Measurements from ENCODE around the gene XRRA1.

The XRRA1 gene

DNA sequence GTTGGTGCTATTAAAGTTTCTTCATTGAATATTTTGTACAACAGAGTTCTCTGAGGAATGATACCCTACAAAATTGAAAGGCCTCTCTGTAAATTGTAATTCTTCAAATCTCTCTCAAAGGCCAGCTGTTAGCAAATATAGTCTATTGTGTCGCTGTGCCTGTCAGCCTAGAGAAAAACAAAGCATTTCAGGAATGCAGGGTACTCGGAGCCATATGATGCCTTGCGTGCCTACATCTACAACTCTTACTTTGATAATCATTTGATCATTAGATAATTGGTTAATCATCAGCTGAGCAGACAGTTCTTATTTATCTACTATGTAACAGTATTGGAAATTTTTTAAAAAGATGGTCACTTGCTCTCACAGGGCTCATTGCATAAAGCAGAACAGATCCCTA lies 132.9 kb downstream of the XRRA1 start:
- Histone ChIP-seq H3K4me2 (ENCODE audit: low read length) (no peak overlapping the region), H3K9ac (no peak overlapping the region), H3K36me3 (ENCODE audit: control insufficient read depth, insufficient read depth, low read length) (no peaks in the 10 kb centered on the region), H3K27ac (no peak overlapping the region), H3K27me3 (ENCODE audit: control insufficient read depth, insufficient read depth, low read length) (no peaks in the 10 kb centered on the region), H3K4me3 (ENCODE audit: low read depth, low read length) (no peak overlapping the region), H3K4me1 (no peaks in the 10 kb centered on the region), H2AFZ (no peak overlapping the region), H3K79me2 (no peaks in the 10 kb centered on the region), H3K9me3 (ENCODE audit: control insufficient read depth, low read length) (no peaks in the 10 kb centered on the region)
- TF ChIP-seq, protein P1, sequence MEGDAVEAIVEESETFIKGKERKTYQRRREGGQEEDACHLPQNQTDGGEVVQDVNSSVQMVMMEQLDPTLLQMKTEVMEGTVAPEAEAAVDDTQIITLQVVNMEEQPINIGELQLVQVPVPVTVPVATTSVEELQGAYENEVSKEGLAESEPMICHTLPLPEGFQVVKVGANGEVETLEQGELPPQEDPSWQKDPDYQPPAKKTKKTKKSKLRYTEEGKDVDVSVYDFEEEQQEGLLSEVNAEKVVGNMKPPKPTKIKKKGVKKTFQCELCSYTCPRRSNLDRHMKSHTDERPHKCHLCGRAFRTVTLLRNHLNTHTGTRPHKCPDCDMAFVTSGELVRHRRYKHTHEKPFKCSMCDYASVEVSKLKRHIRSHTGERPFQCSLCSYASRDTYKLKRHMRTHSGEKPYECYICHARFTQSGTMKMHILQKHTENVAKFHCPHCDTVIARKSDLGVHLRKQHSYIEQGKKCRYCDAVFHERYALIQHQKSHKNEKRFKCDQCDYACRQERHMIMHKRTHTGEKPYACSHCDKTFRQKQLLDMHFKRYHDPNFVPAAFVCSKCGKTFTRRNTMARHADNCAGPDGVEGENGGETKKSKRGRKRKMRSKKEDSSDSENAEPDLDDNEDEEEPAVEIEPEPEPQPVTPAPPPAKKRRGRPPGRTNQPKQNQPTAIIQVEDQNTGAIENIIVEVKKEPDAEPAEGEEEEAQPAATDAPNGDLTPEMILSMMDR (IDR thresholded peaks at IDR 0.05), result no peak

DNA sequence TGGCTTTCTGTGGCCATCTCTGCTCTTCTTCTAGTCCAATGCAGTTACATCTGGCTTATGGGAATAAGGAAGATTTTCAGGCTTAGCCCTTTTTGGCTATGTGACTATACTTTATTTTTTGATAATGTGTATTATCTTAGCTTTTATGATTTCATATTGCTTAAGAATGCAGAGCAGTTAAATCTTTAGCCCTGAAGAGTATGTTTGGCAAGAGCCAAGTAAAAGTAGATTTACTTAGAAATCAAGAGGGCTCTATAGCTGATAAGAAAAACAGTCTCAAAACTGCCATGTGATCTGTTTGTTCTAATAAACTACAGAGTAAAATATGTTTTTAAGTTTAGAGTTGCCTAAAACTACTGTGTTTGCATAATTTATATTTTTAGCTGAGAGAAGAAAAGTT lies 139.1 kb downstream of the XRRA1 start:
- no peaks in the 10 kb centered on the region for H3K9me3 ChIP-seq (ENCODE audit: control insufficient read depth, low read length)
- no peak overlapping the region for H3K4me3 ChIP-seq (ENCODE audit: low read depth, low read length)
- TF ChIP-seq, protein P1 (IDR thresholded peaks at IDR 0.05), result no peak
- no peaks in the 10 kb centered on the region for H3K36me3 ChIP-seq (ENCODE audit: control insufficient read depth, insufficient read depth, low read length)
- no peak overlapping the region for H2AFZ ChIP-seq
- no peaks in the 10 kb centered on the region for H3K79me2 ChIP-seq
- H3K27ac ChIP-seq, result no peak overlapping the region
- H3K4me2 ChIP-seq (ENCODE audit: low read length), result no peak overlapping the region
- H3K9ac ChIP-seq, result no peak overlapping the region
- no peaks in the 10 kb centered on the region for H3K4me1 ChIP-seq
- no peaks in the 10 kb centered on the region for H3K27me3 ChIP-seq (ENCODE audit: control insufficient read depth, insufficient read depth, low read length)

GRCh38 chr11:74806267-74806666 lies 142.6 kb downstream of the XRRA1 start:
- no peak overlapping the region for H3K9ac ChIP-seq
- no peak overlapping the region for H3K4me2 ChIP-seq (ENCODE audit: low read length)
- no peaks in the 10 kb centered on the region for H3K36me3 ChIP-seq (ENCODE audit: control insufficient read depth, insufficient read depth, low read length)
- H3K27ac ChIP-seq, result no peak overlapping the region
- no peaks in the 10 kb centered on the region for H3K9me3 ChIP-seq (ENCODE audit: control insufficient read depth, low read length)
- TF ChIP-seq, protein P1 (IDR thresholded peaks at IDR 0.05), result no peak
- H3K79me2 ChIP-seq, result no peaks in the 10 kb centered on the region
- H2AFZ ChIP-seq, result no peak overlapping the region
- H3K4me1 ChIP-seq, result no peaks in the 10 kb centered on the region
- H3K4me3 ChIP-seq (ENCODE audit: low read depth, low read length), result no peak overlapping the region
- no peaks in the 10 kb centered on the region for H3K27me3 ChIP-seq (ENCODE audit: control insufficient read depth, insufficient read depth, low read length)

DNA sequence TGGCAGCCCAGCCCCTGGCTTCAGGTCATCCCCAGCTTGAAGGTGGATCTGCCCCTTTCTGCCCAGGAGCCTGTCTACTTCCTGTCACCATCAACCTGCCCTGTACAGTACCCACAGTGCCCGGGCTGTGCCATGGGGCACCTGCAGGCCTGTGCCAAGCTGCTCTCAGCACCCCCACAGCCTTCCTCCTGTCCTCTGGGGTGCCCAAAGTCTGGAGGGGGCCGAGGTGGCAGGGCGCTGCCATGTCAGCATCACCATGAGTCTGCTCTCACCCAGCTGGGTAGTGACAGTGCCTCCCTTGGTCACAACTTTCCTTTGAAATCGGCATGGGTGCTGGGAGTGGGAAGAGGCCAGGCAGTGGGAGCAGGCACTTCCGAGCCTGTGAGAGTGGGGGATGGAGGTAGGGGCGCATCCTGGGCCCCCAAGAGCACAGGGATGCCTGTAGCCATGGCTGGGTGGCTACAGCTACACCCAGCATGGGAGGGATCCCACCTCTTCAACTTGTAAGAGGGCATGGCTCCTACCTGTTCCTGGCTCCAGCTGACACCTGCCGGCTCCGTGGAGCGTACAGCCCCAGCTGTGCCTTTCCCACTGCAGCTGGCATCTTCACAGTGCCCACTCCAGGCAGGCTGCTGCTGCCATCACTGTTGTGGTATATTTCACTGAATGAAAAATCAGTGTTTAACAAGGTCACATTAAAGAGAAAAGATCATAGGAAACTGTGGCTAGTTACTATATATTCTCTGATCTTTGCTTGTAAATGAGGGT lies 157.4 kb downstream of the XRRA1 start:
- no peak overlapping the region for H3K4me3 ChIP-seq (ENCODE audit: low read depth, low read length)
- H3K9ac ChIP-seq, result no peak overlapping the region
- no peak overlapping the region for H3K4me2 ChIP-seq (ENCODE audit: low read length)
- H2AFZ ChIP-seq, result no peak overlapping the region
- TF ChIP-seq, protein P1 (IDR thresholded peaks at IDR 0.05), result no peak
- no peaks in the 10 kb centered on the region for H3K9me3 ChIP-seq (ENCODE audit: control insufficient read depth, low read length)
- H3K4me1 ChIP-seq, result no peaks in the 10 kb centered on the region
- no peak overlapping the region for H3K27ac ChIP-seq
- no peaks in the 10 kb centered on the region for H3K36me3 ChIP-seq (ENCODE audit: control insufficient read depth, insufficient read depth, low read length)
- no peaks in the 10 kb centered on the region for H3K27me3 ChIP-seq (ENCODE audit: control insufficient read depth, insufficient read depth, low read length)
- H3K79me2 ChIP-seq, result peaks cover 3% of the 10 kb centered on the region
